ENCODE data around the gene KREMEN1. TPM values are rescaled to one million over a fixed set of nuclear protein-coding genes. Genes with fewer than 3 reads are reported as not detected.

The KREMEN1 gene
- total RNA-seq, 1 experiment from 2014 or later: 5.8 TPM

DNA sequence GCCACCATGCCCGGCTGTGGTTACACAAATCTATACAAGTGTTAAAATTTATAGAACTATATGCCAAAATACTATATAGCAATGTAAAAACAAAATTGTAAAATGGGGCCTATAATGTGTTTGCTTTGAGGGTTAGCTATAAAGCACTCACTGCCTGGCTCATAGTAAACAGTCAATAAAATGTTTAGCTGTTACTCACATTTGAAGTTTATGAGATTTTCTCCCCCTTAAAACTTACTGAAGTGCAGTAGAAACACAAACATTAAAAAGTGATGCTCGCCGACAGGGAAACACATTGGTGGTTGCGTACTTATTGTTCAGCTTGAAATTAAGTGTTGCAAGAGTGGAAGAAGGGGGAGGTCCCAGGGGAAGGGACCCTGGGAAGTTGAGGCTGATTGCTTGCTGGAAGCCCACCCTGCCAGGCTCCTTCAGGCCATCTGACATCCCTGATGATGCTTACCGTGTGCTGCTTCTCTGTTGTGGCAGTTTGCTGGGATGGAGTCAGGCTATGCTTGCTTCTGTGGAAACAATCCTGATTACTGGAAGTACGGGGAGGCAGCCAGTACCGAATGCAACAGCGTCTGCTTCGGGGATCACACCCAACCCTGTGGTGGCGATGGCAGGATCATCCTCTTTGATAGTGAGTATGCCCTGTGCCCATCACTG is 52.1 kb downstream of the KREMEN1 start:
- Mint-ChIP-seq H3K4me3 (no peak overlapping the region), H3K27me3 (ENCODE audit: low read depth) (peaks cover 3% of the 10 kb centered on the region; the same call in 1 of the 2 replicates), H3K4me1 (peaks cover 3% of the 10 kb centered on the region; the same call in 1 of the 2 replicates), H3K27ac (no peak overlapping the region), H3K9me3 (peaks cover 5% of the 10 kb centered on the region), H3K36me3 (peaks cover 3% of the 10 kb centered on the region)
- no peak for ATAC-seq
- ChIA-PET CTCF (no interaction called here), POLR2A (no interaction called here)
- TF ChIP-seq, protein P1, sequence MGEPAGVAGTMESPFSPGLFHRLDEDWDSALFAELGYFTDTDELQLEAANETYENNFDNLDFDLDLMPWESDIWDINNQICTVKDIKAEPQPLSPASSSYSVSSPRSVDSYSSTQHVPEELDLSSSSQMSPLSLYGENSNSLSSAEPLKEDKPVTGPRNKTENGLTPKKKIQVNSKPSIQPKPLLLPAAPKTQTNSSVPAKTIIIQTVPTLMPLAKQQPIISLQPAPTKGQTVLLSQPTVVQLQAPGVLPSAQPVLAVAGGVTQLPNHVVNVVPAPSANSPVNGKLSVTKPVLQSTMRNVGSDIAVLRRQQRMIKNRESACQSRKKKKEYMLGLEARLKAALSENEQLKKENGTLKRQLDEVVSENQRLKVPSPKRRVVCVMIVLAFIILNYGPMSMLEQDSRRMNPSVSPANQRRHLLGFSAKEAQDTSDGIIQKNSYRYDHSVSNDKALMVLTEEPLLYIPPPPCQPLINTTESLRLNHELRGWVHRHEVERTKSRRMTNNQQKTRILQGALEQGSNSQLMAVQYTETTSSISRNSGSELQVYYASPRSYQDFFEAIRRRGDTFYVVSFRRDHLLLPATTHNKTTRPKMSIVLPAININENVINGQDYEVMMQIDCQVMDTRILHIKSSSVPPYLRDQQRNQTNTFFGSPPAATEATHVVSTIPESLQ (CRISPR knock-in tag; IDR thresholded peaks at IDR 0.05): no peak
- TF ChIP-seq TP53 (CRISPR knock-in tag; IDR thresholded peaks at IDR 0.05) (no peak), SMAD3 (CRISPR knock-in tag; IDR thresholded peaks at IDR 0.05; ENCODE audit: borderline replicate concordance) (no peak), CREB1 (CRISPR knock-in tag; IDR thresholded peaks at IDR 0.05) (no peak), ETV6 (CRISPR knock-in tag; IDR thresholded peaks at IDR 0.05) (no peak)
- DNase-seq (ENCODE audit: low spot score): no peak

DNA sequence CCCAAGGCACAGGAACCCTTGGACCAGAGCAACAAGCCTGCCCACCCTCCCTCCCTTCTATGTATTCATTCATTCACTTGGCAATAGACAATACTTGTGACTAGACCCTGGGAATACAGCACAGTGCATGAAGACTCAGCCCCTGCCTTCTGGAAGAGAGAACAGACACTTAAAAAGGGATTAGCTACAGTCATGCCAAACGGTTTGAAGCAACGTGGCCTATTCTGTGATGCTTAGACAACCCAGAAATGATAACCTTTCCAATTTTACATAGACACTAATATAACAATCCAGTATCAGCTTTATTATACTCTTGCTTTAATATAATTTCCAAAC is 52.6 kb downstream of the KREMEN1 start:
- Mint-ChIP-seq H3K4me3 (no peak overlapping the region), H3K27ac (no peak overlapping the region), H3K36me3 (peaks cover 1% of the 10 kb centered on the region), H3K4me1 (peaks cover 3% of the 10 kb centered on the region; the same call in 1 of the 2 replicates), H3K9me3 (peaks cover 2% of the 10 kb centered on the region), H3K27me3 (ENCODE audit: low read depth) (peaks cover 1% of the 10 kb centered on the region; the same call in 1 of the 2 replicates)
- ChIA-PET CTCF (no interaction called here), POLR2A (no interaction called here)
- ATAC-seq: no peak
- no peak for DNase-seq (ENCODE audit: low spot score)
- TF ChIP-seq, protein P2, sequence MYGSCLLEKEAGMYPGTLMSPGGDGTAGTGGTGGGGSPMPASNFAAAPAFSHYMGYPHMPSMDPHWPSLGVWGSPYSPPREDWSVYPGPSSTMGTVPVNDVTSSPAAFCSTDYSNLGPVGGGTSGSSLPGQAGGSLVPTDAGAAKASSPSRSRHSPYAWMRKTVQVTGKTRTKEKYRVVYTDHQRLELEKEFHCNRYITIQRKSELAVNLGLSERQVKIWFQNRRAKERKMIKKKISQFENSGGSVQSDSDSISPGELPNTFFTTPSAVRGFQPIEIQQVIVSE (CRISPR knock-in tag; IDR thresholded peaks at IDR 0.05; ENCODE audit: borderline replicate concordance): no peak
- TF ChIP-seq NFATC4 (CRISPR knock-in tag; IDR thresholded peaks at IDR 0.05): no peak
- TF ChIP-seq, protein P3, sequence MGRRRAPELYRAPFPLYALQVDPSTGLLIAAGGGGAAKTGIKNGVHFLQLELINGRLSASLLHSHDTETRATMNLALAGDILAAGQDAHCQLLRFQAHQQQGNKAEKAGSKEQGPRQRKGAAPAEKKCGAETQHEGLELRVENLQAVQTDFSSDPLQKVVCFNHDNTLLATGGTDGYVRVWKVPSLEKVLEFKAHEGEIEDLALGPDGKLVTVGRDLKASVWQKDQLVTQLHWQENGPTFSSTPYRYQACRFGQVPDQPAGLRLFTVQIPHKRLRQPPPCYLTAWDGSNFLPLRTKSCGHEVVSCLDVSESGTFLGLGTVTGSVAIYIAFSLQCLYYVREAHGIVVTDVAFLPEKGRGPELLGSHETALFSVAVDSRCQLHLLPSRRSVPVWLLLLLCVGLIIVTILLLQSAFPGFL (CRISPR knock-in tag; IDR thresholded peaks at IDR 0.05; ENCODE audit: borderline replicate concordance): no peak
- TF ChIP-seq, protein P4, sequence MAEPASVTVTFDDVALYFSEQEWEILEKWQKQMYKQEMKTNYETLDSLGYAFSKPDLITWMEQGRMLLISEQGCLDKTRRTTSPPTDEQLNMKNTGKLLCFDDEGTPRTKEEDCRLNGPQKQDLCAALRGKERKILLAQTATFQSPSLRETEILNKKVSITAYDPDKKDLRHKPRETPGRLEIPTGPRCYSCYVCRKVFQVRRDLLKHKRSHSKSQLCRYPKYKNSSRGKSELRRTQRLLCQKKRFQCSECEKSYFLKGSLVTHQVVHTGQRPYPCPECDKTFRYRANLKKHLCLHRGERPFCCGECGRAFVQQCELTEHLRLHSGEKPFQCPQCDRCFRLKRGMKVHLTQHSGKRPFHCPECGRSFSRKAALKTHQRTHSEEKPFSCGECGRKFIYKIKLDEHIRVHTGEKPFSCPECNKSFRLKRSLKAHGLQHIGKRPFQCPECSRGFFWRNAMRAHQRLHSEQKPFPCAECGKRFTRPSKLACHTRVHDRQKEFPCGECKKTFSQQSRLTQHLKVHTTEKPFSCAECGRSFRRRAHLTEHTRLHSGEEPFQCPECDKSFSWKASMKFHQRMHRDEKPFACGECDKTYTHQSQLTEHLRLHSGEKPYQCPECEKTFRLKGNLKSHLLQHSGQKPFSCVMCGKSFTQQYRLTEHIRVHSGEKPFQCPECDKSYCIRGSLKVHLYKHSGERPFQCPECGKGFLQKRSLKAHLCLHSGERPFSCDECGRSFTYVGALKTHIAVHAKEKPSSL (CRISPR knock-in tag; conservative IDR thresholded peaks at IDR 0.05): no peak
- TF ChIP-seq ZNF317 (CRISPR knock-in tag; IDR thresholded peaks at IDR 0.05; ENCODE audit: borderline replicate concordance, low read depth): no peak
- no peak for TF ChIP-seq ATF1 (CRISPR knock-in tag; IDR thresholded peaks at IDR 0.05)
- TF ChIP-seq, protein P5, sequence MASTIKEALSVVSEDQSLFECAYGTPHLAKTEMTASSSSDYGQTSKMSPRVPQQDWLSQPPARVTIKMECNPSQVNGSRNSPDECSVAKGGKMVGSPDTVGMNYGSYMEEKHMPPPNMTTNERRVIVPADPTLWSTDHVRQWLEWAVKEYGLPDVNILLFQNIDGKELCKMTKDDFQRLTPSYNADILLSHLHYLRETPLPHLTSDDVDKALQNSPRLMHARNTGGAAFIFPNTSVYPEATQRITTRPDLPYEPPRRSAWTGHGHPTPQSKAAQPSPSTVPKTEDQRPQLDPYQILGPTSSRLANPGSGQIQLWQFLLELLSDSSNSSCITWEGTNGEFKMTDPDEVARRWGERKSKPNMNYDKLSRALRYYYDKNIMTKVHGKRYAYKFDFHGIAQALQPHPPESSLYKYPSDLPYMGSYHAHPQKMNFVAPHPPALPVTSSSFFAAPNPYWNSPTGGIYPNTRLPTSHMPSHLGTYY (CRISPR knock-in tag; IDR thresholded peaks at IDR 0.05): no peak
- TF ChIP-seq, protein P6, sequence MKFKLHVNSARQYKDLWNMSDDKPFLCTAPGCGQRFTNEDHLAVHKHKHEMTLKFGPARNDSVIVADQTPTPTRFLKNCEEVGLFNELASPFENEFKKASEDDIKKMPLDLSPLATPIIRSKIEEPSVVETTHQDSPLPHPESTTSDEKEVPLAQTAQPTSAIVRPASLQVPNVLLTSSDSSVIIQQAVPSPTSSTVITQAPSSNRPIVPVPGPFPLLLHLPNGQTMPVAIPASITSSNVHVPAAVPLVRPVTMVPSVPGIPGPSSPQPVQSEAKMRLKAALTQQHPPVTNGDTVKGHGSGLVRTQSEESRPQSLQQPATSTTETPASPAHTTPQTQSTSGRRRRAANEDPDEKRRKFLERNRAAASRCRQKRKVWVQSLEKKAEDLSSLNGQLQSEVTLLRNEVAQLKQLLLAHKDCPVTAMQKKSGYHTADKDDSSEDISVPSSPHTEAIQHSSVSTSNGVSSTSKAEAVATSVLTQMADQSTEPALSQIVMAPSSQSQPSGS (CRISPR knock-in tag; IDR thresholded peaks at IDR 0.05; ENCODE audit: borderline replicate concordance, low read depth): no peak
- no peak for TF ChIP-seq ZBTB21 (CRISPR knock-in tag; IDR thresholded peaks at IDR 0.05; ENCODE audit: borderline replicate concordance)
- no peak for TF ChIP-seq JAZF1 (CRISPR knock-in tag; IDR thresholded peaks at IDR 0.05)
- no peak for TF ChIP-seq CREB1 (CRISPR knock-in tag; IDR thresholded peaks at IDR 0.05)
- no peak for TF ChIP-seq MYBL2 (CRISPR knock-in tag; IDR thresholded peaks at IDR 0.05)
- TF ChIP-seq TEAD1 (CRISPR knock-in tag; IDR thresholded peaks at IDR 0.05): no peak
- TF ChIP-seq GRHL2 (CRISPR knock-in tag; IDR thresholded peaks at IDR 0.05; ENCODE audit: insufficient replicate concordance, severe bottlenecking): no peak
- TF ChIP-seq, protein P7, sequence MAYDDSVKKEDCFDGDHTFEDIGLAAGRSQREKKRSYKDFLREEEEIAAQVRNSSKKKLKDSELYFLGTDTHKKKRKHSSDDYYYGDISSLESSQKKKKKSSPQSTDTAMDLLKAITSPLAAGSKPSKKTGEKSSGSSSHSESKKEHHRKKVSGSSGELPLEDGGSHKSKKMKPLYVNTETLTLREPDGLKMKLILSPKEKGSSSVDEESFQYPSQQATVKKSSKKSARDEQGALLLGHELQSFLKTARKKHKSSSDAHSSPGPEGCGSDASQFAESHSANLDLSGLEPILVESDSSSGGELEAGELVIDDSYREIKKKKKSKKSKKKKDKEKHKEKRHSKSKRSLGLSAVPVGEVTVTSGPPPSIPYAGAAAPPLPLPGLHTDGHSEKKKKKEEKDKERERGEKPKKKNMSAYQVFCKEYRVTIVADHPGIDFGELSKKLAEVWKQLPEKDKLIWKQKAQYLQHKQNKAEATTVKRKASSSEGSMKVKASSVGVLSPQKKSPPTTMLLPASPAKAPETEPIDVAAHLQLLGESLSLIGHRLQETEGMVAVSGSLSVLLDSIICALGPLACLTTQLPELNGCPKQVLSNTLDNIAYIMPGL (CRISPR knock-in tag; IDR thresholded peaks at IDR 0.05): no peak
- no peak for TF ChIP-seq EMX1 (CRISPR knock-in tag; IDR thresholded peaks at IDR 0.05)
- no peak for TF ChIP-seq GTF2I (CRISPR knock-in tag; conservative IDR thresholded peaks at IDR 0.05)
- TF ChIP-seq ZNF423 (CRISPR knock-in tag; IDR thresholded peaks at IDR 0.05): no peak
- TF ChIP-seq NR1H2 (CRISPR knock-in tag; IDR thresholded peaks at IDR 0.05): no peak

Data from WTC11 (cell line).